Spleen (tissue), 7 donors: Measurements from ENCODE around the gene SLC7A9.

Experiments
- CTCF ChIP-seq, 11 experiments: fragments of 200-600 bp in 7 of 11; fragments of 450-650 bp in 4 of 11; sonication (generic) in 4 of 11; IDR thresholded peaks in 8 of 11; conservative IDR thresholded peaks in 3 of 11; 1 replicate in 7 of 11; 2 replicates in 4 of 11; pipeline versions ENCODE4 v1.4.0 to v1.8.0; 2016 to 2021; ENCODE audit warnings: antibody characterized with exemption in 11 of 11, inconsistent platforms in 4 of 11, mild to moderate bottlenecking in 1 of 11
- POLR2AphosphoS5 ChIP-seq, 3 donors: sonication (generic); formaldehyde crosslinking; IDR thresholded peaks; one replicate each; pipeline ENCODE4 v1.5.1; 2017; ENCODE audit warnings: antibody characterized with exemption in 3 of 3
- donor health status: DM: no; HTN: no; CAD: no; lungs with moderate emphysema.
- donor health status: DM: no; HTN: no; CAD: no.
- donor health status: DM: no; HTN: no; CAD: no.

- TF ChIP-seq POLR2AphosphoS5 (IDR thresholded peaks at IDR 0.05): no peak
- no peak for TF ChIP-seq CTCF (IDR thresholded peaks at IDR 0.05 in 8 of 11, conservative IDR thresholded peaks at IDR 0.05 in 3 of 11)
These were observed 49.8 kb upstream of the SLC7A9 start for GRCh38 chr19:32919365-32919764.
